ENCODE measurements around the gene ALOX12B. TPM values are rescaled to one million over a fixed set of nuclear protein-coding genes. Genes with fewer than 3 reads are reported as not detected.

The ALOX12B gene
- total and polyA plus RNA-seq, 11 donors, result not detected

- intact Hi-C loops (cut with DNase I), result loop anchor here in 9 of 10 donors (2.0 to 10.0 kb wide), 9 partner anchors 45 to 297 kb away; no protein-coding TSS in a partner anchor
- no peaks in the 10 kb centered on the region for H3K9me3 ChIP-seq
- no peaks in the 10 kb centered on the region for H3K36me3 ChIP-seq
- ATAC-seq (no peak), DNase-seq (no peak)
- TF ChIP-seq, protein P1, sequence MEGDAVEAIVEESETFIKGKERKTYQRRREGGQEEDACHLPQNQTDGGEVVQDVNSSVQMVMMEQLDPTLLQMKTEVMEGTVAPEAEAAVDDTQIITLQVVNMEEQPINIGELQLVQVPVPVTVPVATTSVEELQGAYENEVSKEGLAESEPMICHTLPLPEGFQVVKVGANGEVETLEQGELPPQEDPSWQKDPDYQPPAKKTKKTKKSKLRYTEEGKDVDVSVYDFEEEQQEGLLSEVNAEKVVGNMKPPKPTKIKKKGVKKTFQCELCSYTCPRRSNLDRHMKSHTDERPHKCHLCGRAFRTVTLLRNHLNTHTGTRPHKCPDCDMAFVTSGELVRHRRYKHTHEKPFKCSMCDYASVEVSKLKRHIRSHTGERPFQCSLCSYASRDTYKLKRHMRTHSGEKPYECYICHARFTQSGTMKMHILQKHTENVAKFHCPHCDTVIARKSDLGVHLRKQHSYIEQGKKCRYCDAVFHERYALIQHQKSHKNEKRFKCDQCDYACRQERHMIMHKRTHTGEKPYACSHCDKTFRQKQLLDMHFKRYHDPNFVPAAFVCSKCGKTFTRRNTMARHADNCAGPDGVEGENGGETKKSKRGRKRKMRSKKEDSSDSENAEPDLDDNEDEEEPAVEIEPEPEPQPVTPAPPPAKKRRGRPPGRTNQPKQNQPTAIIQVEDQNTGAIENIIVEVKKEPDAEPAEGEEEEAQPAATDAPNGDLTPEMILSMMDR (IDR thresholded peaks at IDR 0.05), result no peak
- TF ChIP-seq POLR2A (IDR thresholded peaks at IDR 0.05), result no peak
- H3K4me1 ChIP-seq, result peaks cover 0 to 26% (median 0%) of the 10 kb centered on the region in 12 donors
- H3K4me3 ChIP-seq, result peak overlapping the region in 3 of 12 donors; percentile 10 to 49 (median 23)
- peaks cover 0 to 27% (median 10%) of the 10 kb centered on the region in 9 donors for H3K27me3 ChIP-seq
- 60 to 66% (median 62%) methylated on average over 11 of the region's 11 CpGs for WGBS, 4 donors
- no peak overlapping the region for H3K27ac ChIP-seq
Measured at GRCh38 chr17:8039611-8040168, 47.8 kb downstream of the ALOX12B start.

DNA sequence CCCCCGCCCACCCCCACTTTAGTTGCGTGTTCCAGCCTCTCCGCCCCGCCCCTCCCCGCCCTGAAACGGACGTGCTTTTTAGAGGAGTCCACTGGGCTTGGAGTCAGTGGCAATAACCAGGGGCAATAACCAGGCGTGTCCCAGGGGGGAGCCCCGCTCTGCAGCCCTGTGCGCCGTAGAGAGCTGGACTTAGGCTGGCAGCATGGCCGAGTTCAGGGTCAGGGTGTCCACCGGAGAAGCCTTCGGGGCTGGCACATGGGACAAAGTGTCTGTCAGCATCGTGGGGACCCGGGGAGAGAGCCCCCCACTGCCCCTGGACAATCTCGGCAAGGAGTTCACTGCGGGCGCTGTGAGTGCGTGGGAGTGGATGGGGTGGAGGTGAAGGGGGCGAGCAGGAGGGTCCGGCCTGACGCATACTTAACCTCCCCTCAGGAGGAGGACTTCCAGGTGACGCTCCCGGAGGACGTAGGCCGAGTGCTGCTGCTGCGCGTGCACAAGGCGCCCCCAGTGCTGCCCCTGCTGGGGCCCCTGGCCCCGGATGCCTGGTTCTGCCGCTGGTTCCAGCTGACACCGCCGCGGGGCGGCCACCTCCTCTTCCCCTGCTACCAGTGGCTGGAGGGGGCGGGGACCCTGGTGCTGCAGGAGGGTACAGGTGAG lies 48.4 kb downstream of the ALOX12B start, which contains the start of gene ALOX15B:
ALOX15B (plus strand) TSS at position 106 of the 657 bp plus-strand sequence; CDS start at position 203, 97 bp downstream.
- peak within 1 kb of the TSS in 3 of 12 donors; percentile 10 to 49 (median 23) for H3K4me3 ChIP-seq
- 11 to 19% (median 16%) methylated on average over 17 to 37 of the region's 37 CpGs for WGBS, 4 donors
- ATAC-seq, result peak in 1 of 4 donors; percentile 33

DNA sequence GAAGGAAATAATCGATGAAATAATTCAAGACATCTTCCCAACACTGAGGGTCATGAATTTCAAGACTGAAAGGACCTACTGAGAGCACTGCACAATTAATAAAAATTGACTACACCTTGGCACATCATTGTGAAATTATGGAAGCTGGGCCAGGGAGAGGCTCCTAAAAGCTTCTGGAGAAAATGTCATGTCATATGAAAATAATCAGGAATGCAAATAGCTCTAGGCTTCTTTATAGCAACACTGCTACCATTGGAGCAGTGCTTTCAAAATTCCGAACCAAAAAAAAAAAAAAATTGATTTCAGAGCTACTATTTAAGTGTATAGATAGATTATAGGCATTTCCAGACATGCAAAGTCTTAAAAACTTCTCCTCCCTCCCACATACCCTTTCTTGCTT lies 55.1 kb downstream of the ALOX12B start:
- intact Hi-C loops (cut with DNase I), result loop anchor here in 1 of 10 donors (10.0 kb wide), 1 partner anchor 218 kb away; no protein-coding TSS in a partner anchor
- WGBS, 4 donors, result 84 to 92% (median 89%) methylated on average over 2 of the region's 2 CpGs
- Histone ChIP-seq H3K36me3 (no peaks in the 10 kb centered on the region), H3K4me1 (no peaks in the 10 kb centered on the region), H3K27me3 (peaks cover 0 to 39% (median 5%) of the 10 kb centered on the region in 9 donors), H3K27ac (no peak overlapping the region), H3K4me3 (no peak overlapping the region), H3K9me3 (no peaks in the 10 kb centered on the region)
- DNase-seq (no peak), ATAC-seq (no peak)
- no peak for TF ChIP-seq POLR2A (IDR thresholded peaks at IDR 0.05)
- TF ChIP-seq, protein P1 (IDR thresholded peaks at IDR 0.05), result no peak

More for the DNA sequence above, 48.4 kb downstream of the ALOX12B start, which contains the start of gene ALOX15B:
- Histone ChIP-seq H3K4me1 (peaks cover 0 to 26% (median 0%) of the 10 kb centered on the region in 12 donors), H3K27ac (no peak within 1 kb of the TSS), H3K27me3 (peaks cover 0 to 27% (median 10%) of the 10 kb centered on the region in 9 donors), H3K36me3 (no peaks in the 10 kb centered on the region), H3K9me3 (no peaks in the 10 kb centered on the region)
- TF ChIP-seq POLR2A (IDR thresholded peaks at IDR 0.05), result no peak
- TF ChIP-seq, protein P1 (IDR thresholded peaks at IDR 0.05), result no peak
- intact Hi-C loops (cut with DNase I), result loop anchor here in 1 of 10 donors (10.0 kb wide), 1 partner anchor 224 kb away; no protein-coding TSS in a partner anchor
- no peak for DNase-seq

GRCh38 chr17:8031950-8032349 lies 55.6 kb downstream of the ALOX12B start:
- no peak for TF ChIP-seq POLR2A (IDR thresholded peaks at IDR 0.05)
- TF ChIP-seq, protein P1 (IDR thresholded peaks at IDR 0.05), result no peak
- no peaks in the 10 kb centered on the region for H3K9me3 ChIP-seq
- 91 to 96% (median 95%) methylated on average over 1 of the region's 1 CpG for WGBS, 4 donors
- intact Hi-C loops (cut with DNase I), result loop anchor here in 1 of 10 donors (10.0 kb wide), 1 partner anchor 217 kb away; no protein-coding TSS in a partner anchor
- H3K27me3 ChIP-seq, result peaks cover 0 to 38% (median 3%) of the 10 kb centered on the region in 9 donors
- H3K36me3 ChIP-seq, result no peaks in the 10 kb centered on the region
- DNase-seq, result no peak
- no peaks in the 10 kb centered on the region for H3K4me1 ChIP-seq
- no peak overlapping the region for H3K27ac ChIP-seq
- no peak for ATAC-seq
- no peak overlapping the region for H3K4me3 ChIP-seq

All from heart left ventricle (tissue), 16 donors.